Stimulated activated CD8-positive, alpha-beta memory T cell treated with anti-CD3 and anti-CD28 coated beads, Interleukin-2, amount 100 ng/mL, for 1 hour (primary cell): ENCODE measurements around the gene EFHC1.

ENCODE experiments used
- DNase-seq, 2 donors: peaks; one replicate each; pipeline ENCODE4 v3.0.0-alpha.2; 2020; ENCODE audit warnings: low read depth in 2 of 2

EFHC1 gene

GRCh38 chr6:52538901-52539354, 118.8 kb downstream of the EFHC1 start:
- no peak for DNase-seq

DNA sequence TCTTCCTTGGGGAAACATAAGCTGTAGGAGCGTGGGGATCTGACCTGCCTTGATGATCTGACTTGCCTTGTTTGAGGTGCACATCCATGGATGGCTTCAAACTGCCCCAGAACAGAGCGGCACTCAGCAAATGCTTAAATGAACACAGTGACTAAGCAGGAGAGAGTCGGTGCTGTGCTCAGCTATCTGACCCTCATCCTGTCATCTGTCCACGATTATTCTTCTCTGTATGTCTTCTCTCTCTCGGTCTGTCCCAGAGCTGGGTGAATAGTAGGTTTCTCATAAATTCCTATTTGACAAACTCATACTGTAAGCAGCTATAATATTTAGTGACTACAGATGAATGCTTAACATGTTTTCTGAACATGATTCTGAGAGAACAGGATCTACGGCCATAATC, 119.5 kb downstream of the EFHC1 start:
- DNase-seq: no peak

DNA sequence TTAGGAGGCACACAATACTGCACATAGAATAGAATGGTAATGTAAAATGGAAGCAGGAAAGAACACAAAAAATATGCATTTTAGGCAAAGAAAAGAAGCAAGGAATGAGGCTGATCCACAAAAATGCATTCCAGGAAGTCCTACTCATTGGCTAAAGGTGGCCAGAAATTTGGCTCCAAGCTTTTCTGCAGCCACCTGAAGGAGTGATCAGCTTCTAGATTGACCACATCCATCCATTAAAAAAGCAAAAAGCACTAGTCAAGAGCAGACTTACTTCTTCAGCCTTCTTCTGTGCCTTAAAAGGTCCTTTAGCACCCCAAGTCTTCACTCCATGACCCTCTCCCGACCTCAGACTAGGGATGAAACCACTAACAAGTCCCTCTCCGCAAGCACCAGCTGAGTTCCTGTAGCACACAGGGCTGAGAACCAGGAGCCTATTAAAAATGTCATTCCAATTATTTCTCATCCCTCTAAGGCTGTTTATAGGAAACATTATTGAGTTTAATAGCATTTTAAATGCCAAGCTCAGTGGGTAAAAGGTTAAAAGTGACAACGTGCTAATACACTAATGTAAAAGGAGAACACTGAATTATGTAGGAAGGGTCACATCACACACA, 120.3 kb downstream of the EFHC1 start:
- no peak for DNase-seq

DNA sequence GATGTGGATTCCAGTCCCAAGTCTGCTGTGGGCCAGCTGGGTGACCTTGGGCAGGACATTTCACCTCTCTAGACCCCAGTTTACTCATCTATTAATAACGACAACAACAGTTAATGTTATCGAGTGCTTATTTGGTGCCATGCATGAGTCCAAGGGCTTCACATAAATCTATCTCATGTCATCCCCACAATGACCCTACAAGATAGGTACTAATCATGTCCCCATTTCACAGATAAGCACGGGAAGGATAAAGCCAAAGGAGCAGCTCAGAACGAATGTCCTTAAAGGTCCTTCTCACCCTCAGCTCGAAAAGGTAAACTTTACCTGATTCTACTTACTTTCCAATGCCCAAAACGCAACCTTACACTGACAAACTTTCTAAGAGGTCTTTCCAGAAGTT, 121.0 kb downstream of the EFHC1 start:
- no peak for DNase-seq

GRCh38 chr6:52543262-52543661, 123.1 kb downstream of the EFHC1 start:
- no peak for DNase-seq

- no peak for DNase-seq
Measured at GRCh38 chr6:52543729-52544601, 123.8 kb downstream of the EFHC1 start.

DNA sequence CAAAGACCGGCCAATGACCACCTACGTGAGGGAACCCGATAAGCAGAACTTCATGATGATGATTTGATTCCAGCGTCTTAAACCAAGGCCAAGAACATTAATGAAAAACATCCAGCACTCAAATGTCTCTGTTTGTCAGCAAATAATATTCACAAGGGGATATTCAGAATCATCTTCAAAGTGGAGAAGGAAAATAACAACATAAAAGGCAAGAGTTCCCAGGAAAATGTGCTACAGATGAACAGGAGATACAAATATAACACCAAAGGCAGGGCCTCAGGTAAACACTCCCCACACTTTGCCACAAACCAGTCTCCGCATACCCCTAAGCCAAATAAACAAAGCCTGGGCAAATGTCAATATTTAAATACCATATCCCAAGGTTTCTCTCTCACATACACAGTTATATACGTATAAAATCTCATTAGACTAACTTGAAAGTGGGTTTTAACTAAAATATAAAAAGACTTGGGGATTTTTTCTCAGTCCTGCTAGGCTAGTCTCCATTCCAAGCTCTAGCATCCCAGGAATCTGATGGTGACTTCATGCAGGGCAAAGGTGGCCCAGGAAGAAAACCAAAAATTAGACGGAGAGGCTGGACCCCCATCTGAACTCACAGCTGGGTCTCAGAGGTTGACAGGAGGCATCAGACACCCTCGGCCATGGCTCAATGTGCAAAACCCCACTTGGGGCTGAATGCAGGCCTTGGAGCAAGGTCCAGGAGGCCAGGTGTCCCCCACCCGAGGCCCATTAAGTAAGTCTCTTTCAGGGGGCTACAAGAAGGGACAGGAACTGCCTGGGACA, 124.7 kb downstream of the EFHC1 start:
- no peak for DNase-seq

GRCh38 chr6:52545406-52546119, 125.4 kb downstream of the EFHC1 start:
- DNase-seq: no peak

DNA sequence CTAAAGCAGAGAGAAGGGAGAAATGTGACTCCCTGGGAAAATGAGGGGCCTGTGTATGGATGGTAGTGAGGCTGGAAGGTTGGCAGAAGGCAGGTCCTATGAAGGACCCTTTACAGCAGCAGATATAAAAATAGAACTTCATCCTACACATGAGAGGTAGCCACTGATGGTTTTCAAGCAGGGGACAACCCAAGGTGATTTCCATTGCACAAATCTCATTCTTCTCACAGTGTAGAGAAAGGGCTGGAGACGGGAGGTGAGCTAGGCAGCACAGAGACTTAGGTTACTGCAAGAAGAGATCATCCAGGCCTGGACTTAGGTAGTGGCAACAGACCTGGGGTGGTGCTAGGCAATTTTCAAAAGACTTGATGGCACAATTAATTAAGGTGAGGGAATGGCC, 126.0 kb downstream of the EFHC1 start:
- no peak for DNase-seq

DNA sequence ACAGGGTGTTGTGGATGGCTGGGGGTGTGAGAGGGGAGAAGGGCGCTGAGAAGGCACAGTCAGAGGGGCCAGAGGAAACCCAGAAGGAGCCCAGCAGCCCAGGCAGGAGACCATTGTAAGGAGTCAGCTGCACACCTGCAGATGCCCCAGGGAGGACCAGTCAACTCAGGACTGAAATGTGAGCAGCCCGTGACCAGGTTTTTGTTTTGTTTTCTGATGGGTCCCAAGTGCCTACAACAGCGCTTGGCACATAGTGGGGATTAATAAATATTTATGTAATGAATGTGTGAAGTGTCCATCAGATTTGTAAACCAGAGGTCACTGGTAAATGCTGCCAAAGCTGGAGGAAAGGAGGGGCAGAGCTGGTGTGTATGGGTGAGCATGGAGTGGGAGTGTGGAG, 126.5 kb downstream of the EFHC1 start:
- no peak for DNase-seq

GRCh38 chr6:52547647-52548352, 127.7 kb downstream of the EFHC1 start:
- no peak for DNase-seq

GRCh38 chr6:52548353-52548713, 128.2 kb downstream of the EFHC1 start:
- DNase-seq: no peak

DNA sequence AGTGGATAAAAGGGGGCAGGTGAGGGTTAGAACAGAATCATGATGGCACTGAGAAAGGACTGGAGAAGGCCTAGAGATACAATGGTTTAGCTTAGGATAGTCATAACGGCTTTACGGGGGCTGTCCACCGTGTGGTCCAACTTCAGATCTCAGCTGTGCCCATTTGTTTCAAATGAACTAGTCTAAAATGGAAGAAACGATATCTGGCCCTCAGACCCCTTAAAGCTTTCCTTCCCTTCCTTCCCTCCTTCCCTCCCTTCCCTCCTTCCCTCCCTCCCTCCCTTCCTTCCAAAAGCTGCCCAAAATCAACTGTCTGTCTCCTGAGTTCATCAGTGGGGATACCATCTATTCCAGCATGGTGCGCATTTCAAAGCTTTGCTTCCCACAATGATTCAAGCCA, 128.9 kb downstream of the EFHC1 start:
- DNase-seq: no peak

- DNase-seq: no peak
Measured at GRCh38 chr6:52549428-52549827, 129.3 kb downstream of the EFHC1 start.

DNA sequence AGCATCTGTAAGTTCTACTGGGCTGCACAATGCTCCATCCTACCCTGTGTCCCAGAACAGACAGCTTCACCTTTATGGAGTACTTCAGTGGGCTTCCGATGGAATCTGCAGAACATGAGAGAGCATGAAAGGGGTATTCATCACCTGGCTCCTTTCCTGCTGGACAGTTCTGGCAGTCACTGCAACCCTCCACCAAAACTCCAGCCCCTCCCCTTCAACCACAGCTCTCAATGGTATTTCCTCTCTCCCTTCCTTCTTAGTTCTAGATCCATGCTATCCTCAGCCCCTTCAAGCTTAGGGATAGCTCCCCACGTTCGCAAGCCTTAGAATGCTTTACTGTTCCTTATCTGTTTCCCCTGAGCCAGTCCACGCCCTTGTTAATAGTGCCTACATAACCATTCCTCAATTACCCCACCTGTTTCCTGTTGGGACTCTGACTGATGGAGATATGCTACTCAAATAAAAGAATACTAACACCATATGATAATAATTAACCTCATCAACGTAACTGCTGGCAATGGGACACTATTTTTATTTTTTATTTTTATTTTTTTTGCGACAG, 130.0 kb downstream of the EFHC1 start:
- no peak for DNase-seq

DNA sequence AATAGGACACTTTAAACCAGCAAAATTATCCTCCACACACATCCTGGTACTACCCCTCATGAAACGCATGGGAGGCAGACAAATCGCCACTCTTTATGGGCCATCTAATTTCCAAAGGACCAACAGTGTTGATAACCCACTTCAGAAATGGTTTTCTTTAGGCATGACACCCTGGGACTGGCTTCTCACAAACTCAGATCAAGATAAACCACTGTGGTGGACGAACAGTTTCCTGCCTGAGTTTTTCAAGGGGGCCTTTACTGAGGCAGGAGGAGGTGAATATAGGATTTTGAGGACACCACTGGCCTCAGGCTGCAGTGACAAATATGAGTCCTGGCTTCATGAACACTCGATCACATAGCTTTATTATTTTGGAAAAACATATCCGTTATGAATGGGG, 130.7 kb downstream of the EFHC1 start:
- DNase-seq: no peak

DNA sequence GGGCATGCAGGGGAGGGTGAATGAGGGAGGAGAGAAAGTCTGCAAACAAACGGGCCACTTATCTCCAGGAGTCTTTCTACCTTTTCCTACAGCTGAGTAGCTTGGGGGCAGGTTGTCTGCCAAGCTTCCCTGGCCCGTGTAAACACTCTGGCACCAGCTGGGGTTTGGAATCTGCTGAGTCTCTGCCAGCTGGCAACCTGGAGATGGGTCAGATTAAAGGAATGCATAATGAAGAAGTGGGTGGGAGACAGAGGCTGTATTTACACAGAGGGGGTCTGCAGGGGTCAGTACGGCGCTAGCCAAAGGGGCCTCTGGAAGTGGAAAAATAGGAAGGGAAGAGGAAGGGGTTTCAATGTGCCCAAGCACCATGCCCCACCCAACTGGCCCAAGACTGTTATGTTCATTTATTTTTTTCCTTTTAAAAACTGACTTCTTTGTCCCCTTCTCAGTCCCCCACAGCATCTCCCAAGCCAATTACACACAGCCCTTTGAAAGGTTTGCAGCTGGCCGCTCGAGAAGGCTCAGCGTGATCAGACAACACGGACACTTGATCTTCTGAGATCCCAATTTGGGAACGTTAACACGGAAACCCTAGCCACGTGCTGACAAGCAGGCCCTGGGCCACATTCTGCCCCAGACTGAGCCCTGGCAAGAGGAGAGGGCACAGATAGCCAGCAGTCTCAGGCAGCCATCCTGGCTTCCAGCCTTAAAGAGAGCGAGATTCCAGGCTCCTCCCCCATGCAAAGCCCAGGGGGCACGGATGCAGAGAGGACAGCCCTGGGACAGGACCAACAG, 131.5 kb downstream of the EFHC1 start:
- no peak for DNase-seq

DNA sequence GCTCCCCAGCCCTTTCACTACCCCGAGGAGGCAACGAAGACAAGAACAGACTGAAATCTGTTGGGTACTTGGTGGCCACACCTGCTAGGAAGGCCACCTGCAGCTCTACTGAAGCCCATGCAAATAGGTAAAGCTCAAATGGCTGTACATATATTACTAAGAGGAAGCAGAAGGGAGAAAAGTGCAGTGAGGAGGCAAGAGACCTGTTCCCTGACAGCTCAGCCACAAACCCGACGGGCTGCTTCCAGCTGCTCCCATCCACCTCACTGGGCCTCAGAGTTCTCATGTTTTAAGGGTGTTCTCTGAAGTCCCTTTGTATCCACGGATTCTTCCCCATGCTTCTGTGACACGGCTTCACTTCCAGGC, 132.1 kb downstream of the EFHC1 start:
- no peak for DNase-seq

DNA sequence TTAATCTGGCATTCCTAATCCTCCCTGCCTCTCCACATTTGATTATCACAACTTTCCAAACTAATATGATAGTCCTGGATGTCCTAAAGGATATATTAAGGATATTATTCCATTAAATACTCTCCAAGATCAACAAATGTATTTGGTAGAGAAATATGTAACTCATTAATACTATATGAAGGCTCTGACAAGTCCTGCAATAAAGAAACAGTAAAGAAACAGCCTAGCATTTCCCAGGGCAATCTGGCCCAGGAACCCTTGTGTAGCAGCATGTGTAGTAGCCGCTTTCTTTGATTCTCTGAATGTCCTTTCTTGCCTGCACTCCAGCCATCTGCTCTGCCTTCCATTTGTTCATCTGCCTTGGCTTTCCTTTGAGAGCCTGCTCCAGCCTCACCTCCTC, 133.0 kb downstream of the EFHC1 start:
- no peak for DNase-seq

GRCh38 chr6:52553719-52554118, 133.6 kb downstream of the EFHC1 start:
- DNase-seq: no peak
